HepG2 (cell line): ENCODE results near the gene CLDN7. TPM values are rescaled to one million over a fixed set of nuclear protein-coding genes. Genes with fewer than 3 reads are reported as not detected.

Source experiments
- ATAC-seq: fragments of 200-7000 bp; cut with Tn5 transposase; 3 replicates; pipeline ENCODE4 v1.9.1; 2020; ENCODE audit warnings: mild to moderate bottlenecking, moderate library complexity
- BruUV-seq: library from RNA; stranded (reverse); fragments of 400-500 nt; replicated peaks from 2 replicates; lab custom pipeline; 2021; lab: Mats Ljungman, UMichigan
- CTCF ChIA-PET: fragments of 300-600 bp; formaldehyde crosslinking; extraction: SDS; loops from one replicate; lab custom pipeline; 2021; ENCODE audit warnings: low total read pairs, inconsistent platforms, low intra/inter-chr PET ratio; lab: Yijun Ruan, JAX
- POLR2A ChIA-PET: fragments of 350-600 bp; sonication (Branson Sonifier 250); formaldehyde crosslinking; loops from one replicate; lab custom pipeline; 2020; ENCODE audit warnings: antibody characterized with exemption, inconsistent platforms; lab: Yijun Ruan, JAX
- DNase-seq: peaks from one replicate; pipeline ENCODE4 v3.0.0-alpha.2; 2015; ENCODE audit warnings: low spot score
- FAIRE-seq: peaks from 3 replicates; lab custom pipeline; 2011; peaks lifted over from hg19 to GRCh38; lab: Jason Lieb, UNC
- H2AFZ ChIP-seq: one replicate; pipeline ENCODE4 v1.6.1; 2011; ENCODE audit warnings: low read length, inconsistent platforms
- H3K27ac ChIP-seq: fragments of 300-600 bp; 3 replicates; pipeline ENCODE4 v1.8.0; 2011; ENCODE audit warnings: mixed run types, mild to moderate bottlenecking, mixed read lengths, low read length, inconsistent platforms; ENCODE audit not compliant: insufficient read depth; ENCODE audit errors: extremely low read length
- H3K27me3 ChIP-seq, 2 experiments: fragments of 200-600 bp in 1 of 2; 2 replicates in 1 of 2; 3 replicates in 1 of 2; pipeline versions ENCODE4 v1.6.0 to v1.8.0; 2011; ENCODE audit warnings: low read length in 2 of 2, mild to moderate bottlenecking in 2 of 2, moderate library complexity in 2 of 2, inconsistent platforms in 1 of 2; ENCODE audit not compliant: insufficient read depth in 2 of 2, control insufficient read depth in 1 of 2
- H3K36me3 ChIP-seq, 2 experiments: fragments of 200-600 bp in 1 of 2; replicated peaks in 1 of 2; 2 replicates in 1 of 2; 3 replicates in 1 of 2; pipeline versions ENCODE4 v1.5.1 to v1.8.0; 2011; ENCODE audit warnings: low read length in 2 of 2, inconsistent platforms in 1 of 2; ENCODE audit not compliant: insufficient read depth in 2 of 2, control insufficient read depth in 1 of 2
- H3K4me1 ChIP-seq: 2 replicates; pipeline ENCODE4 v1.5.1; 2012; ENCODE audit warnings: low read length, inconsistent platforms; ENCODE audit not compliant: insufficient read depth
- H3K4me2 ChIP-seq: 2 replicates; pipeline ENCODE4 v1.6.0; 2011; ENCODE audit warnings: low read depth, low read length, inconsistent platforms
- H3K4me3 ChIP-seq, 3 experiments: fragments of 200-600 bp in 1 of 3; sonication (generic), shearing (Covaris generic) in 1 of 3; replicated peaks in 1 of 3; 2 replicates each; pipeline ENCODE4 v1.5.1; 2011 to 2016; ENCODE audit warnings: low read length in 3 of 3, inconsistent platforms in 2 of 3, low read depth in 2 of 3, mild to moderate bottlenecking in 2 of 3, control low read depth in 1 of 3, mixed read lengths in 1 of 3; ENCODE audit not compliant: insufficient read depth in 1 of 3
- H3K79me2 ChIP-seq: one replicate; pipeline ENCODE4 v1.6.1; 2011; ENCODE audit warnings: low read length, inconsistent platforms; ENCODE audit not compliant: insufficient read depth
- H3K9ac ChIP-seq: 2 replicates; pipeline ENCODE4 v1.6.0; 2011; ENCODE audit warnings: mild to moderate bottlenecking, low read depth, low read length, inconsistent platforms; ENCODE audit not compliant: insufficient read depth
- H3K9me3 ChIP-seq: 2 replicates; pipeline ENCODE4 v1.5.1; 2012; ENCODE audit warnings: mild to moderate bottlenecking, low read length
- H4K20me1 ChIP-seq: 2 replicates; pipeline ENCODE4 v1.6.0; 2011; ENCODE audit warnings: inconsistent platforms, mild to moderate bottlenecking, low read length, moderate library complexity; ENCODE audit not compliant: insufficient read depth
- CBX5 ChIP-seq: sonication (generic); formaldehyde crosslinking; IDR thresholded peaks from 2 replicates; pipeline ENCODE4 v1.4.0; 2020; ENCODE audit warnings: missing genetic modification reagents, borderline replicate concordance
- CREB1 ChIP-seq, 2 experiments: fragments of 450-650 bp in 1 of 2; IDR thresholded peaks; 2 replicates each; pipeline ENCODE4 v1.6.1; 2016 to 2017; ENCODE audit warnings: control low read depth in 1 of 2, mild to moderate bottlenecking in 1 of 2, missing compliant biosample characterization in 1 of 2, missing genetic modification characterization in 1 of 2
- HES4 ChIP-seq: sonication (generic); formaldehyde crosslinking; IDR thresholded peaks from 2 replicates; pipeline ENCODE4 v1.9.0; 2021; ENCODE audit warnings: mild to moderate bottlenecking, missing genetic modification reagents, borderline replicate concordance
- HOXA9 ChIP-seq: sonication (generic); formaldehyde crosslinking; IDR thresholded peaks from 2 replicates; pipeline ENCODE4 v1.8.1; 2022; ENCODE audit warnings: missing genetic modification reagents, mild to moderate bottlenecking, moderate library complexity, borderline replicate concordance
- PPARG ChIP-seq: conservative IDR thresholded peaks from 2 replicates; pipeline ENCODE4 v1.6.1; 2016; ENCODE audit warnings: missing biosample characterization, missing genetic modification reagents
- RBAK ChIP-seq: sonication (generic); formaldehyde crosslinking; IDR thresholded peaks from 2 replicates; pipeline ENCODE4 v1.5.1; 2020; ENCODE audit warnings: mild to moderate bottlenecking, missing genetic modification reagents
- SIN3A ChIP-seq: IDR thresholded peaks from 2 replicates; pipeline ENCODE4 v1.6.1; 2011; ENCODE audit warnings: low read depth, mild to moderate bottlenecking, control low read depth, low read length, borderline replicate concordance
- SIX4 ChIP-seq: sonication (generic); formaldehyde crosslinking; IDR thresholded peaks from 2 replicates; pipeline ENCODE4 v1.4.0; 2020; ENCODE audit warnings: missing genetic modification reagents
- YEATS2 ChIP-seq: sonication (generic); formaldehyde crosslinking; IDR thresholded peaks from 2 replicates; pipeline ENCODE4 v1.4.0; 2020; ENCODE audit warnings: missing genetic modification reagents, borderline replicate concordance
- ZFP1 ChIP-seq: IDR thresholded peaks from 2 replicates; pipeline ENCODE4 v1.6.1; 2016
- ZMYM4 ChIP-seq: sonication (generic); formaldehyde crosslinking; IDR thresholded peaks from 2 replicates; pipeline ENCODE4 v1.8.1; 2023; ENCODE audit warnings: mild to moderate bottlenecking, missing genetic modification reagents
- ZNF24 ChIP-seq: fragments of 450-650 bp; IDR thresholded peaks from 2 replicates; pipeline ENCODE4 v1.6.1; 2017; ENCODE audit warnings: antibody characterized with exemption, mild to moderate bottlenecking
- ZNF460 ChIP-seq: sonication (generic); formaldehyde crosslinking; IDR thresholded peaks from 2 replicates; pipeline ENCODE4 v1.5.1; 2020; ENCODE audit warnings: missing genetic modification reagents, mild to moderate bottlenecking, borderline replicate concordance
- ZNF564 ChIP-seq: sonication (generic); formaldehyde crosslinking; IDR thresholded peaks from 2 replicates; pipeline ENCODE4 v1.8.1; 2023; ENCODE audit warnings: mild to moderate bottlenecking, missing genetic modification reagents
- ZNF678 ChIP-seq: sonication (generic); formaldehyde crosslinking; IDR thresholded peaks from 2 replicates; pipeline ENCODE4 v1.4.0; 2020; ENCODE audit warnings: mild to moderate bottlenecking, missing genetic modification reagents
- ZNF780A ChIP-seq: sonication (generic); formaldehyde crosslinking; IDR thresholded peaks from 2 replicates; pipeline ENCODE4 v1.8.0; 2022; ENCODE audit warnings: mild to moderate bottlenecking, missing genetic modification reagents, moderate library complexity
- WGBS: methylation state at CpG from one replicate; pipeline ENCODE4 v1.1.6; 2017; ENCODE audit warnings: low lambda C conversion rate; 5-methylcytosine and 5-hydroxymethylcytosine counted together
- in situ Hi-C: cut with HindIII; loops from 2 replicates; pipeline ENCODE4 v1.10.0; 2017; ENCODE audit warnings: low pct_unique_long_range_greater_than_20kb; ENCODE audit not compliant: extremely low pct_ligation_motif_present
- intact Hi-C: fragments of 100-400 bp; cut with micrococcal nuclease; formaldehyde crosslinking; loops from one replicate; pipeline ENCODE4 v1.10.0; 2022; ENCODE audit not compliant: unreplicated experiment
- polyA plus RNA-seq, 8 experiments: library from polyadenylated mRNA; depleted of rRNA in 3 of 8; stranded (reverse) in 7 of 8; unstranded in 1 of 8; fragments of >200 nt; fragmentation: Illumina TruSeq in 4 of 8; extraction: Trizol in 4 of 8; gene quantifications; 2 replicates each; pipeline versions ENCODE4 v1.2.1 to v1.2.3, GENCODE V29; 2011 to 2016; ENCODE audit warnings: low read depth in 4 of 8, missing spikeins in 1 of 8, mixed read lengths in 1 of 8; ENCODE audit not compliant: insufficient read depth in 1 of 8
- total RNA-seq, 5 experiments: library from RNA; depleted of rRNA; stranded (reverse); fragments of >200 nt; fragmentation: Illumina TruSeq; extraction: Trizol; gene quantifications; 2 replicates each; pipeline ENCODE4 v1.2.3, GENCODE V29; 2016; ENCODE audit warnings: low read depth in 1 of 5
- TF ChIP-seq, protein P1 (sequence below): sonication (generic); formaldehyde crosslinking; IDR thresholded peaks from 2 replicates; pipeline ENCODE4 v1.5.1; 2020; ENCODE audit warnings: mild to moderate bottlenecking, missing genetic modification reagents, moderate library complexity

The CLDN7 gene
- total and polyA plus RNA-seq, 2 of the 13 experiments (the other 11 are each of a cell fraction or from before 2014, with no cell fraction given): not detected

DNA sequence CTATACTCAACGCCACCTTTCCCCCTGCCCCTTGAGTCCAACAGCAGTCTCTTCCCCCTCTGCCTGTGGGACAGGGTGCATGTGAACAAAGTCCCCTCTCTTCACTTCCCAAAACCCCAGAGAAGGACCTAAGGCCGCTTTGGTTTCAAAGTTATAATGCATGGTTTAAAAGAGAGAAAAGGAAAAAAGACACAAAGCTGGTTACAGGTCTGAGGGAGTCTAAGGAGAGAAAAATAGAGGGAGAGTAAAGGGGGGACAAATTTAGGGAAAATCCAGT lies 18.9 kb downstream of the CLDN7 start:
- FAIRE-seq: no peak
- no TSS peak for BruUV-seq
- no peaks in the 10 kb centered on the region for H4K20me1 ChIP-seq
- peak overlapping the region; percentile 97 for H3K4me2 ChIP-seq
- 90% methylated on average over 2 of the region's 2 CpGs for WGBS
- H3K4me3 ChIP-seq: peak overlapping the region in 1 of 3 experiments; percentile 85; a peak in 1 of 6 replicates
- ChIA-PET CTCF (interaction anchor here (1.6 kb wide), 1 partner anchor 53 kb away, joined by 11 read pairs; no protein-coding TSS in a partner anchor), POLR2A (interaction anchor here (1.1 to 4.3 kb wide), 12 partner anchors 8 to 197 kb away, joined by 3 to 35 read pairs (median 9); partner anchors contain the start of genes ACADVL, ASGR1, ASGR2 and CTDNEP1)
- no peaks in the 10 kb centered on the region for H3K9me3 ChIP-seq
- H3K27me3 ChIP-seq: no peaks in the 10 kb centered on the region; a peak in 1 of 5 replicates
- H3K27ac ChIP-seq: peak overlapping the region; percentile 86
- peak overlapping the region; percentile 92 for H3K9ac ChIP-seq
- TF ChIP-seq ZNF24 (no peak), YEATS2 (no peak), ZNF780A (CRISPR knock-in tag) (no peak), CREB1 (IDR thresholded peaks at IDR 0.05) (no peak), CREB1 (CRISPR knock-in tag; IDR thresholded peaks at IDR 0.05) (0 out of 2 replicates have a peak, but pooled peaks have one; percentile 1), ZNF564 (CRISPR knock-in tag) (no peak)
- H3K4me1 ChIP-seq: peaks cover 24% of the 10 kb centered on the region
- in situ Hi-C loops: no loop called here
- no peak overlapping the region for H2AFZ ChIP-seq
- peaks cover 5 to 27% of the 10 kb centered on the region in 2 experiments; a peak in 4 of 5 replicates for H3K36me3 ChIP-seq
- DNase-seq: no peak
- peaks cover 41% of the 10 kb centered on the region for H3K79me2 ChIP-seq
- ATAC-seq: no peak
- intact Hi-C loops: loop anchor here (5.0 kb wide), 1 partner anchor 39 kb away; the partner anchor contains the start of gene SLC2A4

DNA sequence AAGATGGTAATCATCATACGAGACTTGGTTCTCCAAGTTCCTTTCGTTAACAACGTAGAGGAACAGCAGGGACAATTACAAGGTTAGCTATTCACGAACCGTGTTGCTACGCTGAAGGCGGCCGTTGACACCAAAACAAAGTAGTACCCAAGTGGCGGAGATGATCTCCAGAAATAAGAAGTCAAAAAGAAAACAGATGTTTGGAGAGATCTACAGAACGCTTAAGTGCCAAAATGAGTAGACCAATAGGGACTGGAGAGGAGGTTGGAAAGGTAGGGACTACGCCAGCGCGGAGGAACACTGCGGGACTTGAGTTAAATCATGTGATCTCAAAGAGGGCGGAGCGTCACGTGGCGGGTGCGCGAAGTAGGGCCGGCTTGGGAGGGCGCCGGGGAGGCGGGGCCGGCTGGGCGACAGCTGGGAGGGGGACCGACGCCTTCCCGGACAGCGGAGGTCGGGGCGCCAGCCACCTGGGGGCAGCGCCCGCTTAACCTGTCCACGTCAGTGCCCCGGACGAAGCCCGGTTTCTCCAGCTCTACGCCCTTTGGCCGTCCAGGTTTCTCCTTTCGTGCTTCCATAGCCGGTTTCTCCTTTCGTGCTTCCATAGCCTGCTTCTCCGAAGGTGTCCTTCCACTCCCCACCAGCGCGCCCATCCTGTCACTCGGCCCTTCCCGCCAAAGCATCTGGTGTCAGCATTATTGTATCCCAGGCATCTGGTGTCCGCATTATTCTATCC lies 19.4 kb downstream of the CLDN7 start:
- H3K36me3 ChIP-seq: peaks cover 5 to 27% of the 10 kb centered on the region in 2 experiments; a peak in 4 of 5 replicates
- in situ Hi-C loops: no loop called here
- CTCF ChIA-PET: interaction anchor here (1.6 kb wide), 1 partner anchor 53 kb away, joined by 11 read pairs; no protein-coding TSS in a partner anchor
- TF ChIP-seq SIX4 (CRISPR knock-in tag): no peak; the same call in 1 of the 2 replicates
- peak; percentile 58; the same call in 1 of the 2 replicates for TF ChIP-seq ZFP1 (CRISPR knock-in tag)
- no peak; the same call in 1 of the 2 replicates for TF ChIP-seq RBAK (CRISPR knock-in tag)
- peak; percentile 47 for TF ChIP-seq ZMYM4
- no peak for TF ChIP-seq PPARG (CRISPR knock-in tag)
- TF ChIP-seq CBX5 (CRISPR knock-in tag): peak; percentile 88
- TF ChIP-seq HOXA9: peak; percentile 69; the same call in 1 of the 2 replicates
- no peak; the same call in 1 of the 2 replicates for TF ChIP-seq ZNF460 (CRISPR knock-in tag)
- TF ChIP-seq HES4 (CRISPR knock-in tag): 0 out of 2 replicates have a peak, but pooled peaks have one; percentile 18
- no peak; the same call in 1 of the 2 replicates for TF ChIP-seq ZNF678 (CRISPR knock-in tag)
- TF ChIP-seq, protein P1, sequence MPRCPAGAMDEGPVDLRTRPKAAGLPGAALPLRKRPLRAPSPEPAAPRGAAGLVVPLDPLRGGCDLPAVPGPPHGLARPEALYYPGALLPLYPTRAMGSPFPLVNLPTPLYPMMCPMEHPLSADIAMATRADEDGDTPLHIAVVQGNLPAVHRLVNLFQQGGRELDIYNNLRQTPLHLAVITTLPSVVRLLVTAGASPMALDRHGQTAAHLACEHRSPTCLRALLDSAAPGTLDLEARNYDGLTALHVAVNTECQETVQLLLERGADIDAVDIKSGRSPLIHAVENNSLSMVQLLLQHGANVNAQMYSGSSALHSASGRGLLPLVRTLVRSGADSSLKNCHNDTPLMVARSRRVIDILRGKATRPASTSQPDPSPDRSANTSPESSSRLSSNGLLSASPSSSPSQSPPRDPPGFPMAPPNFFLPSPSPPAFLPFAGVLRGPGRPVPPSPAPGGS (CRISPR knock-in tag): no peak
- TF ChIP-seq SIN3A: peak; percentile 94

More for the DNA sequence above, 19.4 kb downstream of the CLDN7 start:
- WGBS: 22% methylated on average over 26 of the region's 49 CpGs
- Histone ChIP-seq H3K79me2 (peaks cover 41% of the 10 kb centered on the region), H3K27ac (peak overlapping the region; percentile 86), H3K27me3 (no peaks in the 10 kb centered on the region; a peak in 1 of 5 replicates), H2AFZ (peak overlapping the region; percentile 73), H4K20me1 (no peaks in the 10 kb centered on the region), H3K9me3 (no peaks in the 10 kb centered on the region), H3K9ac (peak overlapping the region; percentile 92), H3K4me3 (peak overlapping the region; percentile 61 to 85 (median 68)), H3K4me1 (peaks cover 23% of the 10 kb centered on the region), H3K4me2 (peak overlapping the region; percentile 97)
- FAIRE-seq: no peak
- POLR2A ChIA-PET: interaction anchor here (0.7 to 4.3 kb wide), 16 partner anchors 8 to 207 kb away, joined by 3 to 35 read pairs (median 6); partner anchors contain the start of genes ACADVL, ASGR1, ASGR2 and CTDNEP1
- no TSS peak for BruUV-seq
- DNase-seq: peak; percentile 92
- intact Hi-C loops: loop anchor here (5.0 kb wide), 1 partner anchor 39 kb away; the partner anchor contains the start of gene SLC2A4
- ATAC-seq: peak; percentile 58
